Activated CD4-positive, CD25-positive, alpha-beta regulatory T cell treated with anti-CD3 and anti-CD28 coated beads, Interleukin-2, amount 50 U/mL, for 16 hours (primary cell): ENCODE data around the gene UBAP1.
"Not testable (repeated sequence)": the region's sequence is repeated elsewhere in the genome, so short reads cannot be mapped to it uniquely, and the experiment has no call there.

ENCODE experiments used
- DNase-seq: peaks from one replicate; pipeline ENCODE4 v3.0.0-alpha.2; 2020; ENCODE audit warnings: low read depth, low spot score

Gene UBAP1

DNA sequence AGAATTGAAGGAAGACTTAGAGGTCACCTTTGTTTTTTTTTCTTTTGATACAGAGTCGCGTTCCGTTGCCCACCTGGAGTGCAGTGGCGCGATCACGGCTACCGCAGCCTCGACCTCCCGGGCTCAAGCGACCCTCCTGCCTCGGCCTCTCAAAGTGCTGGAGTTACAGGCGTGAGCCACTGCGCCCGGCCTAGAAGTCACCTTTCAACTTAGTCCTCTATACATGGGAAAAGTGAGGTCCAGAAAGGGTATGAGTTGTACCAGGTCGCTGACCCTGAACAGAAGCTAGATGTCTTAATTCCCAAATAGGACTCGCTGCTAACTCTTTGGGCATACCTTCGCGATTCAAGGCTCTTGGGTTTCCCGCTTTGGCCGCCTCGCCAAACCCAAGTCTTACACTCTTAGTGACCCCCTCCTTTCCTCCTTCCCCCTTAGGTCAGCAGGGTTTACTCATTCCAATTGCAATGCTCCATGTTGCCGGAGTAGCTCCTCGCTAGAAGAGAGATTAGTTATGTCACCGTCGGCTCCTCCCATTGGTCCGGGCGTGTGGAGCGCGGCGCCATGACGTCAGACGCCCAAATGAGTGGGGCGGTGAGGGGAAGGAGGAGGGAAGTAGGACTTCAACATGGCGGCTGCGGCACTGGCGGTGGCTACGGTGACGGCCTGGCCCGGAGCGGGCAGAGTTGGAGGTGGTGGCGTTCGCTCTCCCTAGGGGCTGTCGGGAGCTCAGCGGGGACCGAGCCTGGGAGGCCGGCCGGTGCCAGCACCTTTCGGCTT lies at the start of gene UBAP1:
TSS of gene UBAP1 (plus strand) at position 608 of the 777 bp plus-strand sequence. CDS start 41,872 bp downstream, outside the sequence.
- DNase-seq, result peak; percentile 88

DNA sequence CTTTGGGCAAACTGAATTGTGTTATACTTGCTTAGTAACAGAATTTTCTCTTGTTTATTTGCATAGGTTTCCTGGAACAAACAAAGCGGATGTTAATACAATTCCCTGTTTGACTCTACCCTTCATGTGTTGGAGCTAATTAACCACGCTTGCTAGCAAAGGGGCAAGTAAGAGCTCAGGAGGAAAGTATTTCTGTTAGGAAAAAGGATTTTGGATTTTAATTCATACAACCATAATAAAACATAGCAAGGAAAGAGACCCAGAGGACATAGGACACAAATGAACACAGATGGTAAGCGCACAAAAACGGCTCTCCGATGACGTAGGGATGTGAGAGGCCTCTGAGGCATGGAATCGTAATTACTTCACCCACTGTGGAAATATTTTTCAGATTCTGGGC lies 47.3 kb upstream of the UBAP1 start:
- DNase-seq, result no peak

DNA sequence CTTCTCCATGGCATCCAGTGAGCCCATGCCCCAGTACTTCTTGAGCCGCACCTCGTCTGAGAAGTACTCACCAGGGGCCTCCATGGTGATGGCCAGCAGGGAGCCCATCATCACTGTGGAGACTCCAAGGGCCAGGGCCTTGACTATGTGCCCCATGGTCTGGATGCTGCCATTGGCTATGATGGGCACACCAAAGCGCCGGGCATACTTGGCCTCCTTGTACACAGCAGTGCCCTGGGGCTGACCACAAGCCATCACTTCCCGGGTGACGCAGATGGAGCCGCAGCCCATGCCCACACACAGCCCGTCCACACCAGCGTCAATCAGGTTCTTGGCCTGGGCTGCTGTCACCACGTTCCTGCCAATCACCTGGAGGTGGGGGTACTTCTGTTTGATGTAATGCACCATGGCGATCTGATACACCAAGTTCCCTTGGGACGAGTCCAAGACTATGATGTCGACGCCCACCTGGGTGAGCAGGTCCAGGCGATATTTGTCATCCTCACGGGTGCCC lies 45.4 kb upstream of the UBAP1 start:
- no peak for DNase-seq

DNA sequence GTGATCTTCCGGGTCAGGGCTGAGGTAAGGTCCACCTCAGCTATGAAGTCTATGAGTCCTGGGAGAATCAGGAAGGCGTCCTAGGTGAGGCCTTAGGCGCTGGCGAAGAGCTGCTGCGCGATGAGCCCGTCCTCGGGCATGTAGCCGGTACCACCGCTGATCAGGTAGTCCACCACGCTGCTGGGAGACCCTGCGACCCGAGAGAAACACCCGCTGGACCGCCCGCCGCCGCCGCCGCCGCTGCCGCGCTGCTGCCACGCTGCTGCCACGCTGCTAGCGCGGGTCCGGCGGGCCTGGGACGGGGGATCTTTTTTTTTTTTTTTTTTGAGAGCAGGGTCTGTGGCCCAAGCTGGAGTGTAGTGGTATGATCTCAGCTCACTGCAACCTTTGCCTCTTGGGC lies 44.3 kb upstream of the UBAP1 start:
- DNase-seq, result no peak

DNA sequence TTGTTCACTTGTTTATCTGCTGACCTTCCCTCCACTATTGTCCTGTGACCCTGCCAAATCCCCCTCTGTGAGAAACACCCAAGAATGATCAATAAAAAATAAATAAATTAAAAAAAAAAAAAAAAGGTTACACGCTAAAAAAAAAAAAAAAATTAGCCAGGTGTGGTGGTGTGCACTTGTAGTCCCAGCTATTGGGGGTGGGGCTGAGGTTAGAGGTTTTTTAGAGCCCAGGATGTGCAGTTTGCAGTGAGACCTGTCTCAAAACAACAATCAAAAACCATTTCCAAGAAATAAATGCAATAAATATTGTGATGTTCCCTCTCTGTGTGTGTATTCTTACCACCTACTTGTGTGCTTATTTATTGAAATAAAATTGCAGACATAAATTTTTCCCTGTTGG lies 40.2 kb upstream of the UBAP1 start:
- DNase-seq, result not testable (repeated sequence)

DNA sequence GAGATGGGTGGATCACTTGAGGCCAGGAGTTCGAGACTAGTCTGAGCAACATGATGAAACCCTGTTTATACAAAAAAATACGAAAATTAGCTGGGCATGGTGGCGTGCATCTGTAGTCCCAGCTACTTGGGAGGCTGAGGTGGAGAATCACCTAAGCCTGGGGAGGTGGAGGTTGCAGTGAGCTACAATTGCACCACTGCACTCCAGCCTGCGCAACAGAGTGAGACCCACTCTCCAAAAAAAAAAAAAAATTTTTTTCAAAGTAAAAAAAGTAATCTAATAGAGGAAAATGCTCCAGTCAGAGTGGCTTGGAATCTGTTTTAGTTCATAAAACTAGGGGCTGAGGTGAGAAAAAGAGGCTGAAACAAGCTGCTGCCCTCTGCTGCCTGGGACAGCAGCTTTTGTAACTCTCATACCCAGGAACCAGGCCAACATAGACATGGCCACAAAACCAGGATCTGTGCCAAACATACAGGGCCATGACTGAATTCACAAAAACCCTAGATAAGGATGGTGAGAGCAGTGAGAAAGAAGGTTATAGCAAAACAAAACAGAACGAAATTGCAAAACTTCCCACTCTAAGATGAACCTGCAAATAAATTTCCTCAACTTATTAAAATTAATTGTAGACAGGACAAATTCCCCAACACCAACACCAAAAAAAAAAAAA lies 39.2 kb upstream of the UBAP1 start:
- DNase-seq, result no peak

DNA sequence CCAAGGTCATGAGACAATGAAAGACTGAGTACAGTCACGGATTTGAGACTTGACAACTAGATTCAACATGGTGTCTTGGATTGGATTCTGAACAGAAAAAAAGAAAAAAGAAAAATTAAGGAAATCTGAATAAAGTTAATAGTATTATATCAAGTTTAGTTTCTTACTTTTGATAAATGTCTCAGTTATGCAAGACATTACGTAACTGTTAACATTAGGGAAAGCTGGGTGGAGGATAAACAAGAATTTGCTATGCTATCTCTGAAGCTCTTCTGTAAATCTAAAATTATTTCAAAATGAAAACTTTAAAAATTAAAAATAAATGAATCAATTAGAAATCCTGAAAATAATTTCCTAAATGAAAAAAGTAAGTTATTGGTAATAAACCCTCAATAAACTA lies 38.0 kb upstream of the UBAP1 start:
- DNase-seq, result no peak

DNA sequence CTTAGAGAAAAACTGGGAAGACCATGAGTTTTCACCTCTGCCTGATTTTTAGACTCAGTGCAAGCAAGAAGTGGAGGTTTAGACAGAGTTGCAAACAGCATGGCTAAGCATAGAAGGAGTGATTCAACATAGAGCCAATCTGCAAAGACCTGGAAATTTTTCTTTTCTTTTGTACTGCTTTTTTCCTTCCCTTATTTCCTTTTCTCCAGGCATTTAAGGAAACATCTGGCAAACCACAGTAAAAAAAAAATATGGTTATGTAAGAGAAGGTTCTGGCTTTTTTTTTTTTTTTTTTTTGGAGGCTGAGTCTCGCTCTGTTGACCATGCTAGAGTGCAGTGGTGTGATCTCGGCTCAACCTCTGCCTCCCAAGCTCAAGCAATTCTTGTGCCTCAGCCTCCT lies 35.7 kb upstream of the UBAP1 start:
- no peak for DNase-seq

DNA sequence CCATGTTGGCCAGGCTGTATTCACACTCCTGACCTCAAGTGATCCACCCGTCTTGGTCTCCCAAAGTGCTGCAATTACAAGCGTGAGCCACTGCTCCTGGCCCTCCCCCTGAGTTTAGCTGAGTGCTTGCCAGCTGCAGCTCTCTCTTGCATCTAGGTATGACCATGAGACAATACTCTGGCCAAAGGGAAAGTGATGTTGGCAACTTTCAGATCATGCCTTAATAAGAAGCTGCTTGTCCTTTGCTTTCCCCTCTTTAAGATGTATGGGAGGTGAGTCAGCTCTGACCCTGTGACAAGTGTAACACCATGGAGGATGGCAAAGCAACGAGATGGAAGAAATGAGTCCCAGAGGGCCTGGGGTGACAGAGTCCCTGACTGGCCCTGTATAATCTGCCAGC lies 33.7 kb upstream of the UBAP1 start:
- DNase-seq, result no peak

DNA sequence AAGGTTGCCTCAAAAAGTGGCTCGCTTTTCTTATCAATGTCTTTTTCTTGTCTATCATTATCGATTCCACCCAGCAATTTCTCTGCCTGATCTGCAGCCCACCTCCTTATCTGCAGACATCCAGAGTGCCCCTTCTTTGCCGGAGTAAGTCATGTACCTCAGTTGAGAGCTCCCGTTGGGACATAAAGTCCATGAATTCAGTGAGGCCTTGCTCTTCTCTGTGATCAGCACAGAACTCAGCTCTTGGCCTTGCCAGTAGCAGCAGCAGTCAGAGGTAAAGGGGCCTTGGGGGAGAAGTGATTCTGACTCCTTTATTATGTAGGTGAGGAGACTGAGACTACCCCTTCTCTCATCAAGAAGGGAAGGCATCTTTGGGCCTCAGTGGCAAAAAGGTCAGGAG lies 27.4 kb upstream of the UBAP1 start:
- DNase-seq, result no peak

DNA sequence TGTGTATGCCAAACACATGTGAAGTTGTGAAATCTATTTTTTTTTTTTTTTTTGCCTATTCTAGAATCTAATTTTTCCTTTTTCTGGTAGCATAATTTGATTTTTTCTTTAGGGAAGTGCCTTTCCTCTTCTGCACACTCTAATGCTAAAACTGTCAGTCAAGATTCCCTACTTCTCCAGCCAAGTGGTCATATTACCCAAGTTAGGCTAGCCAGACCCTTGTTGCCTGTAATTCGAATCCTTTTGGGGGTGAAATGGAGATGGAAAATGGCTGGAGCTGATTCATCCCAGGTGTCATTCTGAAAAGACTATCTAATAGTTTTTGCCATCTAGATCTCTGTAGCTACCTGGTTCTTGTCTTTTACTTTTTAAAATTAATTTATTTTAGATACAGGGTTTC lies 24.8 kb upstream of the UBAP1 start:
- no peak for DNase-seq

DNA sequence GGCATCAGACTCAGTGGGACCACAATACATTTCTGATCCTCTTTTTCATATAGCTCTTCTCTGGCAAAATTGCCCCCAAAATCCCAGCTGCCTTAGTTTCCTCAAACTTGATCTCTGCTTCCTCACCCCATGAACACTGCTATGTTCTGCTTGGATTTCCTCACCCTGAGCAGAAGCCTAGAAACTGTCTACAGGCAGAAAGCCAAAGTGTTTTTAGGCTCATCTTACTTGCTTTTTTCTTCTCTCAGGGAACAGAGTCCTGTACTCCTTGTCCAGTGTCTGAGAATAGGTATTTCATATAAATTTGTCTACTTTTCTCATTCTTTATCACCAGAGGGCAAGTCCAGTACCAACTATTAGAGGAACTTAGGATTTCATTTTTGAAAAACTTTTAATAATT lies 21.5 kb upstream of the UBAP1 start:
- no peak for DNase-seq

DNA sequence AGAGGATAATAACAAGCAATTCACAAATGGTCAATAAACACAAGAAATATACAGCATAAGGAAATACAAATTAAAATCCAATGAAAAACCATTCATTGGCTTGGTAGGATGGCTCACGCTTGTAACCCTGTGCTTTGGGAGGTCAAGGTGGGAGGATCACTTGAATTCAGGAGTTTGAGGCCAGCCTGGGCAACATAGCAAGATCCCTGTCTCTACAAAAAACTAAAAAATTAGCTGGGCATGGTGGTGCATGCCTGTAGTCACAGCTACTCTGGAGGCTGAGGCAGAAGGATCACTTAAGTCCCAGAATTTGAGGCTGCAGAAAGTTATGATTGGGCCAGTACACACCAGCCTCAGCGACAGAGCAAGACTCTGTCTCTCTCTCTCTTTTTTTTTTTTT lies 20.9 kb upstream of the UBAP1 start:
- DNase-seq, result no peak

DNA sequence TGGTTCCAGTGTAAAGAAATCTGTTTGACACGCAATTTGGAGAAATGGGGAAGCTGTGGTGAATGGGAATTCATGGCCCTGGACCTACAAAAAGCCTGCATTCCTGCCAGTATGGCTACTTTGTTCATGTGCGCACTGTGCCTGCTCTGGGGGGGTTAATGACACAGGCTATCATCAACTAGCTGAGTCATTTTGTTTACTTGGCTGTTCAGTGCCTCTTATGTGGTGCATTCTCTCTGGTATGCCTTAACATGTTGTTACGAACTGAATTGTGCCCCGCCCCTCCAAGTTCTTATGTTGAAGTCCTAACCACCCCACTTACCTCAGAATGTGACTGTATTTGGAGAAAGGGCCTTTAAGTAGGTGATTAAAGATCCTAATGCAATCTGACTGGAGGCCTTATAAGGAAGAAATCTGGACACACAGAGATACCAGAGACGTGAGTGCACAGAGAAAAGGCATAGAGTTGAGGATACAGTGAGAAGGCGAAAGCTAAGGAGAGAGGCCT lies 20.4 kb upstream of the UBAP1 start:
- DNase-seq, result no peak

DNA sequence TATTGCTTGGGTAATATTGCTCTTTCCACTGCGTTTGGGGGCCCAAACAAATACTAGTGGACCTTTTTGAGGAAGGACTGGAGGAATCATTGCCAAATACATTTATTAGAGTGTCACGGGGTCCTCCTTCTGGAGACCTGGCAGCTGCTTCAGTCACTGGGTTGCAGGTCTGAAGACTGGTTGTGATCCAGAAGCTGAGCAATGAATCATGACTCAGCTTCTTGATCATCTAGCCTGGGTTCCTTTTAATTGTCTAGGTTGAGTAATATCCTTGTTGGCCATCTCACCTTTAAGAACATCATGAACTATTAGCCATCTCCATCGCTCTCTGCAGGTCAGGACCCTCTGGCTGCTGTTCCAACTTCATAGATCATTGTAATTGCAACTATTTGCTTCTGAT lies 15.4 kb upstream of the UBAP1 start:
- no peak for DNase-seq

DNA sequence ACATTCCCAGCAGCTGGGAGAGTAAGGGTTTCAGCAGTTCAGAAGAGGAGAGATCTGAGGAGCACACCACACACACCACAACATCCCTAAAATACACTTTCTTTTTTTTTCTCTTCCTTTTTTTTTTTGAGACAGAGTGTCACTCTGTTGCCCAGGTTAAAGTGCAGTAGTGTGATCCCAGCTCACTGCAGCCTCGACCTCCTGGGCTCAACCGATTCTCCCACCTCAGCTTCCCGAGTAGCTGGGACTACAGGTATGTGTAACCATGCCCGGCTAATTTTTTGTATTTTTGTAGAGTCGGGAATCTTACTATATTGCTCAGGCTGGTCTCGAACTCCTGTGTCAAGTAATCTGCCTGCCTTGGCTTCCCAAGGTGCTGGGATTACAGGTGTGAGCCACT lies 9.7 kb upstream of the UBAP1 start:
- no peak for DNase-seq

DNA sequence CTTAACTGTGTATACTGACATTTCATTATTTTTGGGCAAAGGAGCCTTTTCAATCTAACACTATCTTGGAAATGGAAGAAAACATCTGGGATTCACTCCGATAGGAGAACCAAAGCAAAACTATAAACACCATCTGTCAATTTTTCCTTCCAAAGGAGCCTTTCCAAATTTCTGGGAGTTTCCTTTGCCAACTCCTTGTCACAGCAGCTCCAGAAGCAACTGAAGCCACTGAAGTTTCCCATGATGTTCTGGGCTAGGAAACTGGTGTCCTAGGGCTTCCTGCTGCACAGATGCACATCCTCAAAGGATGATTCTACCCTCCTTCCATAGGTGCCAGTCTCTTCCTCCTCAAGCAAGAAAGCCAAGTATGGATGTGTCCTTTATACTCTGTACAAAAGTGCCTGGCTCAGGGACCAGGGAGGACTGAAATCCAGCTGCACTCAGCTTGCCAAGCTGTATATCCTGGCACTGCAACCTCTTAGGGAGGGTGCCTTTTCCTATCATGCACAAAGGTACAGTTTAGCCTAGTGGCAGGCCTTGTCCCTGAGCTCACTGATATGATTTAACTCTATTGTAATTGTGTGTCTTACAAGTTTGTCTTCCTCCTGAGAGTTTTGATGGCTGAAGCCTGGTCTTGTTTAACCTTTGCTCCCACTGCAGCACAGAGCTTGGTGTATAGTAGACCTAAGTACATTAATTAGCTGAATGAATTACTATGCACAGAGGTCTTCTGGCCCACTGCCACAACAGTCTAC lies 8.4 kb upstream of the UBAP1 start:
- DNase-seq, result no peak

DNA sequence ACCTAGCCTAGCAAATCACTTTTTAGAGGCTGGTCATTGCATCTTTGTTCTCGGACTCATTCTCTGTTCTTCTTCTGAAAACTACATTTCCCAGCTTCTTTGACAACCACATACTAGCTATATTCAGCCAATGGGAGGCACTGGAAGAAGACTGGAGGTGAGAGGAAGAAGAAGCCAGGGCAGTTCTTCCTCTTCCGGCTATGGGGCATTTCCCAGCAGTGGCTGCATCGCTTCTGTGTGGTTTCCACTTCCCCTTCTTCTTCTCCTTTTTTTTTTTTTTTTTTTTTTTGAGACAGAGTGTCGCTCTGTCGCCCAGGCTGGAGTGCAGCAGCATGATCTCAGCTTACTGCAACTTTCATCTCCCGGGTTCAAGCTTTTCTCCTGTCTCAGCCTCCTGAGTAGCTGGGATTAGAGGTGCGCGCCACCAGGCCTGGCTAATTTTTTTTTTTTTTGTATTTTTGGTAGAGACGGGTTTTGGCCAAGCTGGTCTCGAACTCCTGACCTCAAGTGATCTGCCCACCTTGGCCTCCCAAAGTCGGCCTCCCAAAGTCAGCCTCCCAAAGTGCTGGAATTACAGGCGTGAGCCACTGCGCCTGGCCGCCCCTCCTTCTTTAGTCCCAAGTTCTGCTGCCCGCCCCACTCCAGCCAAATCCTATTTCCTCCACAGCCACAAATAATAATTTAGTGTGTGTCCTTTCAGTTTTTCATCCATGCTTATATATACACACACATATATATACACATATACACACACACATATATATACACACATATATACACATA lies 6.9 kb upstream of the UBAP1 start:
- no peak for DNase-seq

DNA sequence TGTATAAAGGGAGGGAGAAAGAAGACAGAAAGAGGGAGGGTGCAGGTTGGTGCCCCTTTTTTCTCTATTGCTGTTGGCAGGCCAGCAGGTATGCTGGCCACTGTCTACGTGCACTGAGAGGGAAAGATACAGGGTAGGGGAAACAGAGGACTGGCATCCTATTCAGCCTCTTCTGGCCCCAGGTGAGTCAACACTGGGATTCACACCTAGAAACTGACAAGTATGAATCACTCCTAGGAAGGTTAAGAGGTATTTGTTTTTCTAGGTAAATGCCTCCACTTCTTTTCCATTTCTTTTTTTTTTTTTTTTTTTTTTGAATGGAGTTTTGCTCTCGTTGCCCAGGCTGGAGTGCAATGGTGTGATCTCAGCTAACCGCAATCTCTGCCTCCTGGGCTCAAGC lies 2.8 kb upstream of the UBAP1 start:
- no peak for DNase-seq

DNA sequence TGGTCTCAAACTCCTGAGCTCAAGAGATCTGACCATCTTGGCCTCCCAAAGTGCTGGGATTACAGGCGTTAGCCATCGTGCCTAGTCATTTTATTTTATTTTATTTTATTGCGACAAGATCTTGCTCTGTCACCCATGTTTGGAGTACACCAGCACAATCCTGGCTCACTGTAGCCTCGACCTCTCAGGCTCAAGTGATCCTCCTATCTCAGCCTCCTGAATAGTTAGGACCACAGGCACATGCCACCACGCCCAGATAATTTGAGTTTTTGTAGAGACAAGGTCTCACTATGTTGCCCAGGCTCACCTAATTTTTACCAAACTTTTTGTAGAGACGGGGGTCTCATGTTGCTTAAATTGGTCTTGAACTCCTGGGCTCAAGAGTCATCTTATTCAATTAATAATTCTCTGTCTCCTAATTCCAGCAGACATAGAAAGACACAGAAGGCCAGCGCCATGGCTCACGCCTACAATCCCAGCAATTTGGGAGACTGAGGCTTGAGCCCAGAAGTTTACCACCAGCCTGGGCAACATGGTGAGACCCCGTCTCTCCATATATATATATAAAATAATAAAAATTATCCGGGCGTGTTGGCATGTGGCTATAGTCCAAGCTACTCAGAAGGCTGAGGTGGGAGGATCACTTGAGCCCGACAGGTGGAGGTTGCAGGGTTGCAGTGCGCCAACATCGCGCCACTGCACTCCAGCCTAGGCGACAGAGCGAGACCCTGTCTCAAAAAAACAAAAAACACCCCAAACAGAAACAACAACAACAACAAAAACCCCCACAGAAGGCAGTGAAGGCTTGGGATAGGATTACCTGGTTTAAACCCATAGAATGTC lies 1.0 kb upstream of the UBAP1 start:
- no peak for DNase-seq
